ENCODE measurements around the gene INPP5J. TPM values are rescaled to one million over a fixed set of nuclear protein-coding genes. Genes with fewer than 3 reads are reported as not detected.

INPP5J gene
- total and polyA plus RNA-seq, 2 experiments from 2014 or later: 19.8 to 26.0 TPM

GRCh38 chr22:31151872-31152271 lies 29.1 kb downstream of the INPP5J start:
- DNase-seq (ENCODE audit: low read depth in 1 of 2, low spot score in 1 of 2): no peak
- H3K36me3 ChIP-seq: no peaks in the 10 kb centered on the region
- TF ChIP-seq CTCF (IDR thresholded peaks at IDR 0.05; ENCODE audit: low read depth, low read length): no peak
- H3K27me3 ChIP-seq: peaks cover 22% of the 10 kb centered on the region
- H3K9me3 ChIP-seq (ENCODE audit: low read depth): no peaks in the 10 kb centered on the region
- H3K4me1 ChIP-seq (ENCODE audit: low read depth): no peaks in the 10 kb centered on the region
- no peak overlapping the region for H3K27ac ChIP-seq
- no peak overlapping the region for H3K4me3 ChIP-seq

- Histone ChIP-seq H3K9me3 (ENCODE audit: low read depth) (no peaks in the 10 kb centered on the region), H3K27ac (no peak overlapping the region), H3K4me1 (ENCODE audit: low read depth) (no peaks in the 10 kb centered on the region), H3K36me3 (no peaks in the 10 kb centered on the region), H3K27me3 (peaks cover 37% of the 10 kb centered on the region), H3K4me3 (no peak overlapping the region)
- TF ChIP-seq CTCF (IDR thresholded peaks at IDR 0.05; ENCODE audit: low read depth, low read length): no peak
- no peak for DNase-seq (ENCODE audit: low read depth in 1 of 2, low spot score in 1 of 2)
Measured at GRCh38 chr22:31153357-31153756, 30.6 kb downstream of the INPP5J start.

- DNase-seq (ENCODE audit: low read depth in 1 of 2, low spot score in 1 of 2): no peak
- Histone ChIP-seq H3K27me3 (peaks cover 47% of the 10 kb centered on the region), H3K27ac (no peak overlapping the region)
Measured at GRCh38 chr22:31154975-31155374, 32.2 kb downstream of the INPP5J start.

GRCh38 chr22:31155422-31155821 lies 32.7 kb downstream of the INPP5J start:
- TF ChIP-seq CTCF (IDR thresholded peaks at IDR 0.05; ENCODE audit: low read depth, low read length): no peak
- H3K9me3 ChIP-seq (ENCODE audit: low read depth): no peaks in the 10 kb centered on the region
- DNase-seq (ENCODE audit: low read depth in 1 of 2, low spot score in 1 of 2): peak in 1 of 2 donors; percentile 56
- H3K4me1 ChIP-seq (ENCODE audit: low read depth): no peaks in the 10 kb centered on the region
- peaks cover 47% of the 10 kb centered on the region for H3K27me3 ChIP-seq
- H3K4me3 ChIP-seq: no peak overlapping the region
- H3K27ac ChIP-seq: no peak overlapping the region
- no peaks in the 10 kb centered on the region for H3K36me3 ChIP-seq

More at GRCh38 chr22:31154975-31155374, 32.2 kb downstream of the INPP5J start:
- TF ChIP-seq CTCF (IDR thresholded peaks at IDR 0.05; ENCODE audit: low read depth, low read length): no peak
- Histone ChIP-seq H3K4me3 (no peak overlapping the region), H3K36me3 (no peaks in the 10 kb centered on the region), H3K4me1 (ENCODE audit: low read depth) (no peaks in the 10 kb centered on the region), H3K9me3 (ENCODE audit: low read depth) (no peaks in the 10 kb centered on the region)

GRCh38 chr22:31160328-31160978 lies 37.7 kb downstream of the INPP5J start:
- peak; percentile 43 to 49 for DNase-seq (ENCODE audit: low read depth in 1 of 2, low spot score in 1 of 2)
- Histone ChIP-seq H3K9me3 (ENCODE audit: low read depth) (no peaks in the 10 kb centered on the region), H3K36me3 (no peaks in the 10 kb centered on the region), H3K27me3 (peaks cover 39% of the 10 kb centered on the region), H3K4me3 (peak overlapping the region; percentile 91), H3K27ac (peak overlapping the region; percentile 77), H3K4me1 (ENCODE audit: low read depth) (peaks cover 4% of the 10 kb centered on the region)
- no peak for TF ChIP-seq CTCF (IDR thresholded peaks at IDR 0.05; ENCODE audit: low read depth, low read length)

Data from cardiac muscle cell (in vitro differentiated cells and primary cell).